ENCODE measurements around the gene PACRG.

PACRG gene

GRCh38 chr6:163352966-163353365 is 625.2 kb downstream of the PACRG start:
- H2AFZ ChIP-seq (ENCODE audit: low read depth, low read length, severe bottlenecking): no peak overlapping the region

DNA sequence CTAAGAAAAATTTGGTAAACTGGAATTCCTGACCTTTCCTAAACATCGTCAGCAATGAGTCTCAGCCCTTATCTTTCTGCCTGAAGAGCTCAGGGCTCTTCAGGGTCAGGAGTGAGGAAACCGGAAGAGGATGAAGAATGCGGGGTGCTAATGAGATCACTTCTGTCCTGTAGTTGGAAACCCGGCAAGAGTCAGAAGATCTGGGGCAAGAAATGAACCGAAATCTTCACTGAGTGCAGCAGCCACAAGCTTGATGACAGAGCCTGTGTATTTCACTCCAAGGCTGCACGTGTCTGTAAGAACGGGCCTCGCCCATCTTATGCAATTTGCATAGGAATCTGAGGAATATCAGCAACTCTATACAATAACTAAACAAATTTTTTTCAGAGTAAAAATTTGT is 626.3 kb downstream of the PACRG start:
- H3F3A ChIP-seq (ENCODE audit: insufficient read depth): no peaks in the 10 kb centered on the region
- no peaks in the 10 kb centered on the region for H3K27me3 ChIP-seq (ENCODE audit: low read length)
- H2AFZ ChIP-seq (ENCODE audit: low read depth, low read length, severe bottlenecking): no peak overlapping the region
- H3K27ac ChIP-seq (ENCODE audit: low read depth, low read length): no peak overlapping the region
- no peaks in the 10 kb centered on the region for H3K9me3 ChIP-seq (ENCODE audit: insufficient read depth, low read length)
- no peaks in the 10 kb centered on the region for H3K9me2 ChIP-seq (replicated peaks; ENCODE audit: insufficient read depth, low read length)
- H4K20me1 ChIP-seq (ENCODE audit: low read depth, low read length): no peaks in the 10 kb centered on the region
- no peak overlapping the region for H3K9ac ChIP-seq (ENCODE audit: low read length)
- TF ChIP-seq CTCF (IDR thresholded peaks at IDR 0.05; ENCODE audit: insufficient read depth, low read length, poor library complexity, severe bottlenecking) (no peak), EZH2phosphoT487 (conservative IDR thresholded peaks at IDR 0.05; ENCODE audit: low read length) (no peak)
- no peaks in the 10 kb centered on the region for H3K79me2 ChIP-seq (ENCODE audit: insufficient read depth, low read length)
- H3K4me2 ChIP-seq (ENCODE audit: low read depth, low read length, poor library complexity, severe bottlenecking): no peak overlapping the region
- H3K36me3 ChIP-seq (ENCODE audit: low read length): no peaks in the 10 kb centered on the region
- no peak overlapping the region for H3K4me3 ChIP-seq (ENCODE audit: insufficient read depth, low read length, poor library complexity, severe bottlenecking)

More at GRCh38 chr6:163352966-163353365, 625.2 kb downstream of the PACRG start:
- H3K9ac ChIP-seq (ENCODE audit: low read length): no peak overlapping the region
- H3K79me2 ChIP-seq (ENCODE audit: insufficient read depth, low read length): no peaks in the 10 kb centered on the region
- no peaks in the 10 kb centered on the region for H3F3A ChIP-seq (ENCODE audit: insufficient read depth)
- H3K9me3 ChIP-seq (ENCODE audit: insufficient read depth, low read length): no peaks in the 10 kb centered on the region
- no peaks in the 10 kb centered on the region for H3K36me3 ChIP-seq (ENCODE audit: low read length)
- TF ChIP-seq EZH2phosphoT487 (conservative IDR thresholded peaks at IDR 0.05; ENCODE audit: low read length) (no peak), CTCF (IDR thresholded peaks at IDR 0.05; ENCODE audit: insufficient read depth, low read length, poor library complexity, severe bottlenecking) (no peak)
- no peaks in the 10 kb centered on the region for H4K20me1 ChIP-seq (ENCODE audit: low read depth, low read length)
- no peak overlapping the region for H3K27ac ChIP-seq (ENCODE audit: low read depth, low read length)
- no peaks in the 10 kb centered on the region for H3K27me3 ChIP-seq (ENCODE audit: low read length)
- no peaks in the 10 kb centered on the region for H3K9me2 ChIP-seq (replicated peaks; ENCODE audit: insufficient read depth, low read length)
- H3K4me3 ChIP-seq (ENCODE audit: insufficient read depth, low read length, poor library complexity, severe bottlenecking): no peak overlapping the region
- H3K4me2 ChIP-seq (ENCODE audit: low read depth, low read length, poor library complexity, severe bottlenecking): no peak overlapping the region

GRCh38 chr6:163354761-163355425 is 627.1 kb downstream of the PACRG start:
- Histone ChIP-seq H3K36me3 (ENCODE audit: low read length) (no peaks in the 10 kb centered on the region), H3K27me3 (ENCODE audit: low read length) (no peaks in the 10 kb centered on the region), H3F3A (ENCODE audit: insufficient read depth) (no peaks in the 10 kb centered on the region), H3K27ac (ENCODE audit: low read depth, low read length) (no peak overlapping the region), H4K20me1 (ENCODE audit: low read depth, low read length) (no peaks in the 10 kb centered on the region), H3K9me3 (ENCODE audit: insufficient read depth, low read length) (no peaks in the 10 kb centered on the region), H3K9ac (ENCODE audit: low read length) (no peak overlapping the region), H3K9me2 (replicated peaks; ENCODE audit: insufficient read depth, low read length) (no peaks in the 10 kb centered on the region), H3K4me2 (ENCODE audit: low read depth, low read length, poor library complexity, severe bottlenecking) (no peak overlapping the region), H3K4me3 (ENCODE audit: insufficient read depth, low read length, poor library complexity, severe bottlenecking) (no peak overlapping the region), H3K79me2 (ENCODE audit: insufficient read depth, low read length) (no peaks in the 10 kb centered on the region), H2AFZ (ENCODE audit: low read depth, low read length, severe bottlenecking) (no peak overlapping the region)
- no peak for TF ChIP-seq EZH2phosphoT487 (conservative IDR thresholded peaks at IDR 0.05; ENCODE audit: low read length)
- TF ChIP-seq CTCF (IDR thresholded peaks at IDR 0.05; ENCODE audit: insufficient read depth, low read length, poor library complexity, severe bottlenecking): no peak
